ENCODE data around the gene ACTN1. TPM values are rescaled to one million over a fixed set of nuclear protein-coding genes. Genes with fewer than 3 reads are reported as not detected.

The ACTN1 gene
- total RNA-seq, 3 donors from 2014 or later (not counting 1 experiment from before 2014, with no cell fraction given): 14.9 to 39.5 (median 19.6) TPM

GRCh38 chr14:68955851-68956179 lies 23.3 kb downstream of the ACTN1 start:
- 95% methylated on average over 4 of the region's 5 CpGs for WGBS (ENCODE audit: insufficient coverage)
- no peak for DNase-seq
- Histone ChIP-seq H3K27me3 (ENCODE audit: control insufficient read depth, insufficient read depth, low read length) (no peaks in the 10 kb centered on the region), H3K4me1 (ENCODE audit: control insufficient read depth, insufficient read depth, low read length) (peaks cover 5% of the 10 kb centered on the region), H3K9me3 (ENCODE audit: control insufficient read depth, insufficient read depth, low read length) (no peaks in the 10 kb centered on the region), H3K4me3 (ENCODE audit: low read length) (no peak overlapping the region), H3K27ac (ENCODE audit: low read length) (no peak overlapping the region), H3K36me3 (ENCODE audit: control insufficient read depth, insufficient read depth, low read length) (no peaks in the 10 kb centered on the region)
- intact Hi-C loops (cut with micrococcal nuclease): no loop called here
- Mint-ChIP-seq H3K36me3 (no peaks in the 10 kb centered on the region), H3K4me1 (peaks cover 14 to 17% of the 10 kb centered on the region in 2 donors), H3K27ac (no peak overlapping the region), H3K9me3 (no peaks in the 10 kb centered on the region), H3K27me3 (ENCODE audit: low read depth in 2 of 2) (no peaks in the 10 kb centered on the region), H3K4me3 (no peak overlapping the region)
- ATAC-seq: no peak
- no peak for TF ChIP-seq CTCF (IDR thresholded peaks at IDR 0.05)

GRCh38 chr14:68955164-68955850 lies 23.8 kb downstream of the ACTN1 start:
- no peak for TF ChIP-seq CTCF (IDR thresholded peaks at IDR 0.05)
- Histone ChIP-seq H3K27ac (ENCODE audit: low read length) (no peak overlapping the region), H3K9me3 (ENCODE audit: control insufficient read depth, insufficient read depth, low read length) (no peaks in the 10 kb centered on the region), H3K4me3 (ENCODE audit: low read length) (no peak overlapping the region), H3K4me1 (ENCODE audit: control insufficient read depth, insufficient read depth, low read length) (peaks cover 5% of the 10 kb centered on the region), H3K36me3 (ENCODE audit: control insufficient read depth, insufficient read depth, low read length) (no peaks in the 10 kb centered on the region), H3K27me3 (ENCODE audit: control insufficient read depth, insufficient read depth, low read length) (no peaks in the 10 kb centered on the region)
- H3K27ac Mint-ChIP-seq: no peak overlapping the region
- H3K36me3 Mint-ChIP-seq: no peaks in the 10 kb centered on the region
- DNase-seq: no peak
- intact Hi-C loops (cut with micrococcal nuclease): no loop called here
- no peaks in the 10 kb centered on the region for H3K9me3 Mint-ChIP-seq
- H3K27me3 Mint-ChIP-seq (ENCODE audit: low read depth in 2 of 2): no peaks in the 10 kb centered on the region
- no peak overlapping the region for H3K4me3 Mint-ChIP-seq
- H3K4me1 Mint-ChIP-seq: peaks cover 14 to 17% of the 10 kb centered on the region in 2 donors
- no peak for ATAC-seq
- WGBS (ENCODE audit: insufficient coverage): 91% methylated on average over 10 of the region's 10 CpGs

GRCh38 chr14:68953196-68953555 lies 25.9 kb downstream of the ACTN1 start:
- H3K9me3 ChIP-seq (ENCODE audit: control insufficient read depth, insufficient read depth, low read length): no peaks in the 10 kb centered on the region
- no peak overlapping the region for H3K27ac Mint-ChIP-seq
- no peak for DNase-seq
- peaks cover 6 to 10% of the 10 kb centered on the region in 2 donors for H3K4me1 Mint-ChIP-seq
- no peak for TF ChIP-seq CTCF (IDR thresholded peaks at IDR 0.05)
- H3K4me3 Mint-ChIP-seq: no peak overlapping the region
- no peaks in the 10 kb centered on the region for H3K27me3 ChIP-seq (ENCODE audit: control insufficient read depth, insufficient read depth, low read length)
- WGBS (ENCODE audit: insufficient coverage): 96% methylated on average over 4 of the region's 4 CpGs
- no peak for ATAC-seq
- no peaks in the 10 kb centered on the region for H3K27me3 Mint-ChIP-seq (ENCODE audit: low read depth in 2 of 2)
- no peak overlapping the region for H3K27ac ChIP-seq (ENCODE audit: low read length)
- no peaks in the 10 kb centered on the region for H3K9me3 Mint-ChIP-seq
- H3K4me3 ChIP-seq (ENCODE audit: low read length): no peak overlapping the region
- no peaks in the 10 kb centered on the region for H3K36me3 ChIP-seq (ENCODE audit: control insufficient read depth, insufficient read depth, low read length)
- no peaks in the 10 kb centered on the region for H3K36me3 Mint-ChIP-seq
- peaks cover 6% of the 10 kb centered on the region for H3K4me1 ChIP-seq (ENCODE audit: control insufficient read depth, insufficient read depth, low read length)
- intact Hi-C loops (cut with micrococcal nuclease): no loop called here
